ENCODE measurements around the gene FN1.

Gene FN1

GRCh38 chr2:215354771-215355695, 80.8 kb downstream of the FN1 start:
- no peak for TF ChIP-seq EP300 (IDR thresholded peaks at IDR 0.05; ENCODE audit: borderline replicate concordance)
- no peak for TF ChIP-seq TAF1 (IDR thresholded peaks at IDR 0.05; ENCODE audit: low read depth)
- no peak for TF ChIP-seq EGR1 (IDR thresholded peaks at IDR 0.05)
- no peak for TF ChIP-seq NFIC (IDR thresholded peaks at IDR 0.05)
- TF ChIP-seq, protein P1, sequence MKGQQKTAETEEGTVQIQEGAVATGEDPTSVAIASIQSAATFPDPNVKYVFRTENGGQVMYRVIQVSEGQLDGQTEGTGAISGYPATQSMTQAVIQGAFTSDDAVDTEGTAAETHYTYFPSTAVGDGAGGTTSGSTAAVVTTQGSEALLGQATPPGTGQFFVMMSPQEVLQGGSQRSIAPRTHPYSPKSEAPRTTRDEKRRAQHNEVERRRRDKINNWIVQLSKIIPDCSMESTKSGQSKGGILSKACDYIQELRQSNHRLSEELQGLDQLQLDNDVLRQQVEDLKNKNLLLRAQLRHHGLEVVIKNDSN (IDR thresholded peaks at IDR 0.05), result no peak
- no peak for TF ChIP-seq ZBTB7A (IDR thresholded peaks at IDR 0.05; ENCODE audit: low read depth)
- TF ChIP-seq CREB1 (IDR thresholded peaks at IDR 0.05; ENCODE audit: low read depth), result no peak
- no peak for TF ChIP-seq YY1 (IDR thresholded peaks at IDR 0.05; ENCODE audit: low read depth)
- TF ChIP-seq RAD21 (IDR thresholded peaks at IDR 0.05; ENCODE audit: low read depth), result no peak
- no peak for TF ChIP-seq TEAD4 (IDR thresholded peaks at IDR 0.05)
- no peak for TF ChIP-seq MAX (IDR thresholded peaks at IDR 0.05)

DNA sequence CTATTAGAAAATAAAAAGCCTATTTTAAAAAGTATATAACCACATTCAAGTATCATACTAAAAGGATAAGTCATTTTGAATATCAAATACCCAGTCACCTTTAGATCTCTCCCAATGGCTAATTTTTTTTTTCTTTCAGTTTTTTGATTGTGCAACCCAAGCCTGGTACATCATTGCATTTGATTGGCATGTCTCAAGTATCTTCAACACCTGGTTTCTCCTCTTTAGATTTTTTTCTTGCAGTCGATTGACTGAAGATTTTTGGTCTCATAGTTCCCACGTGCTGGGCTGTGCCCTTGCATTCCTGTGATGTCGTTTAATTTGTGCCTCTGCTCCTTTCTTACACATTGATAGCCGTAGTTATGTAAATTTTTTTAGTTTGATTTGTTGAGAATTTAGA, 83.3 kb downstream of the FN1 start:
- TF ChIP-seq FOXM1 (IDR thresholded peaks at IDR 0.05; ENCODE audit: borderline replicate concordance, low read depth), result no peak
- TF ChIP-seq NFIC (IDR thresholded peaks at IDR 0.05), result no peak
- TF ChIP-seq YY1 (IDR thresholded peaks at IDR 0.05; ENCODE audit: low read depth), result no peak
- TF ChIP-seq RAD21 (IDR thresholded peaks at IDR 0.05; ENCODE audit: low read depth), result no peak
- TF ChIP-seq CEBPB (IDR thresholded peaks at IDR 0.05), result no peak
- TF ChIP-seq TAF1 (IDR thresholded peaks at IDR 0.05; ENCODE audit: low read depth), result no peak
- TF ChIP-seq, protein P2, sequence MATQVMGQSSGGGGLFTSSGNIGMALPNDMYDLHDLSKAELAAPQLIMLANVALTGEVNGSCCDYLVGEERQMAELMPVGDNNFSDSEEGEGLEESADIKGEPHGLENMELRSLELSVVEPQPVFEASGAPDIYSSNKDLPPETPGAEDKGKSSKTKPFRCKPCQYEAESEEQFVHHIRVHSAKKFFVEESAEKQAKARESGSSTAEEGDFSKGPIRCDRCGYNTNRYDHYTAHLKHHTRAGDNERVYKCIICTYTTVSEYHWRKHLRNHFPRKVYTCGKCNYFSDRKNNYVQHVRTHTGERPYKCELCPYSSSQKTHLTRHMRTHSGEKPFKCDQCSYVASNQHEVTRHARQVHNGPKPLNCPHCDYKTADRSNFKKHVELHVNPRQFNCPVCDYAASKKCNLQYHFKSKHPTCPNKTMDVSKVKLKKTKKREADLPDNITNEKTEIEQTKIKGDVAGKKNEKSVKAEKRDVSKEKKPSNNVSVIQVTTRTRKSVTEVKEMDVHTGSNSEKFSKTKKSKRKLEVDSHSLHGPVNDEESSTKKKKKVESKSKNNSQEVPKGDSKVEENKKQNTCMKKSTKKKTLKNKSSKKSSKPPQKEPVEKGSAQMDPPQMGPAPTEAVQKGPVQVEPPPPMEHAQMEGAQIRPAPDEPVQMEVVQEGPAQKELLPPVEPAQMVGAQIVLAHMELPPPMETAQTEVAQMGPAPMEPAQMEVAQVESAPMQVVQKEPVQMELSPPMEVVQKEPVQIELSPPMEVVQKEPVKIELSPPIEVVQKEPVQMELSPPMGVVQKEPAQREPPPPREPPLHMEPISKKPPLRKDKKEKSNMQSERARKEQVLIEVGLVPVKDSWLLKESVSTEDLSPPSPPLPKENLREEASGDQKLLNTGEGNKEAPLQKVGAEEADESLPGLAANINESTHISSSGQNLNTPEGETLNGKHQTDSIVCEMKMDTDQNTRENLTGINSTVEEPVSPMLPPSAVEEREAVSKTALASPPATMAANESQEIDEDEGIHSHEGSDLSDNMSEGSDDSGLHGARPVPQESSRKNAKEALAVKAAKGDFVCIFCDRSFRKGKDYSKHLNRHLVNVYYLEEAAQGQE (IDR thresholded peaks at IDR 0.05; ENCODE audit: low read depth), result no peak

DNA sequence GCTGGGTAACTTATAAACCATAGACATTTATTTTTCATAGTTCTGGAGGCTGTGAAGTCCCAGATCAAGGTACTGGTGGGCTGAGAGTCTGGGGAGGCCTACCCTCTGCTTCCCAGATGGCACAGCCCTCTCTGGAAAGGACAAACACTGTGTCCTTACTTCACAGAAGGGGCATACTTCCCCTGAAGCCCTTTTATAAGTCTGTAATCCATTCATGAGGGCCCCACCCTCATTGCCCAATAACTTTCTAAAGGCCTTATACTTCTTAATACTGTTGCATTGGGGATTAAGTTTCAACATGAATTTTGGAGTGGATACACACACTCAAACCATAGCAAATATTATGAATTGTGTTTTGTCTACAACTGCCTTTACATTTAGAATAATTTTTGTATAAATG, 88.0 kb downstream of the FN1 start:
- TF ChIP-seq NFIC (IDR thresholded peaks at IDR 0.05) (no peak), ZBTB7A (IDR thresholded peaks at IDR 0.05; ENCODE audit: low read depth) (no peak), RAD21 (IDR thresholded peaks at IDR 0.05; ENCODE audit: low read depth) (no peak), EP300 (IDR thresholded peaks at IDR 0.05; ENCODE audit: borderline replicate concordance) (no peak), FOXM1 (IDR thresholded peaks at IDR 0.05; ENCODE audit: borderline replicate concordance, low read depth) (no peak), TEAD4 (IDR thresholded peaks at IDR 0.05) (no peak), YY1 (IDR thresholded peaks at IDR 0.05; ENCODE audit: low read depth) (no peak), CREB1 (IDR thresholded peaks at IDR 0.05; ENCODE audit: low read depth) (no peak), TAF1 (IDR thresholded peaks at IDR 0.05; ENCODE audit: low read depth) (no peak), MAX (IDR thresholded peaks at IDR 0.05) (no peak), CEBPB (IDR thresholded peaks at IDR 0.05) (no peak), EGR1 (IDR thresholded peaks at IDR 0.05) (no peak)
- TF ChIP-seq, protein P2 (IDR thresholded peaks at IDR 0.05; ENCODE audit: low read depth), result no peak
- TF ChIP-seq, protein P1 (IDR thresholded peaks at IDR 0.05), result no peak

DNA sequence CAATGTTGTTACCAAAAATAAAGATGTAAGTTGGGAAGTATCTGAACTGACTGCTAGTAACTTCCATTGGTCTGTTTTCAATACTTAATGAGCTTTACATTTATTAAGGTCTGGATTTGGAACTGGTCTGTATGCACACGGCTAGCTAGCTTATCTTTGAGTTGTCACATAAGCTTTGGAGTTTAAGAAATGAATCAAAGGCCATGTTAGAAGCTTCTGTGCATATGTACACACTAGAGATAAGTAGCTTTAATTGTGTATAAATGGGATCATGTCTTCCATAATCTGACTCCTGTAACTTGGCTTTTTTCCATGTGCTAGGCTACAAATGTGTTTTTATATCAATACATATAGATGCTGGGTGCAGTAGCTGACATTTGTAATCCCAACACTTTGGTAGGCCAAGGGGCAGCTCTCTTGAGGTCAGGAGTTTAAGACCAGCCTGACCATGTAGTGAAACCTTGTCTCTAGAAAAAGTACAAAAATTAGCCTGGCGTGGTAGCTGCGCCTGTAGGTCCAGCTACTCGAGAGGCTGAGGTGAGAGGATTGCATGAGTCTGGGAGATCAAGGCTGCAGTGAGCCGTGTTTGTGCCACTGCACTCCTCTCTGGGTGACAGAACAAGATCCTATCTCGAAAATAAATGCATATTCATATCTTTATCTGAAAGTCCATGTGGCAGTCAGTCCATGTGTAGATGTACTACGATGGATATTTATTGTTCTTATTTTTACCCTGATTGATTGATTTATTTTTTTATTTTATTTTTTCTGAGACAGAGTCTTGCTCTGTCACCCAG, 96.8 kb downstream of the FN1 start:
- TF ChIP-seq, protein P2 (IDR thresholded peaks at IDR 0.05; ENCODE audit: low read depth), result no peak
- no peak for TF ChIP-seq FOXM1 (IDR thresholded peaks at IDR 0.05; ENCODE audit: borderline replicate concordance, low read depth)
- no peak for TF ChIP-seq TEAD4 (IDR thresholded peaks at IDR 0.05)
- no peak for TF ChIP-seq CEBPB (IDR thresholded peaks at IDR 0.05)
- no peak for TF ChIP-seq EGR1 (IDR thresholded peaks at IDR 0.05)
- no peak for TF ChIP-seq NFIC (IDR thresholded peaks at IDR 0.05)
- TF ChIP-seq EP300 (IDR thresholded peaks at IDR 0.05; ENCODE audit: borderline replicate concordance), result no peak
- TF ChIP-seq TAF1 (IDR thresholded peaks at IDR 0.05; ENCODE audit: low read depth), result no peak
- TF ChIP-seq CREB1 (IDR thresholded peaks at IDR 0.05; ENCODE audit: low read depth), result no peak
- no peak for TF ChIP-seq ZBTB7A (IDR thresholded peaks at IDR 0.05; ENCODE audit: low read depth)
- TF ChIP-seq YY1 (IDR thresholded peaks at IDR 0.05; ENCODE audit: low read depth), result no peak
- TF ChIP-seq TCF12 (IDR thresholded peaks at IDR 0.05; ENCODE audit: low read depth), result no peak
- TF ChIP-seq MAX (IDR thresholded peaks at IDR 0.05), result no peak
- TF ChIP-seq, protein P1 (IDR thresholded peaks at IDR 0.05), result no peak
- TF ChIP-seq RAD21 (IDR thresholded peaks at IDR 0.05; ENCODE audit: low read depth), result no peak

Measured in Ishikawa (cell line).